ENCODE data around the gene LAMC2. TPM values are rescaled to one million over a fixed set of nuclear protein-coding genes. Genes with fewer than 3 reads are reported as not detected.

The LAMC2 gene
- polyA plus RNA-seq, 1 donor (not counting 4 experiments of a cell fraction or from before 2014, with no cell fraction given): 1,627 TPM

- Histone ChIP-seq H3K36me3 (ENCODE audit: control insufficient read depth in 2 of 2, extremely low read depth in 1 of 2, insufficient read depth in 2 of 2, low read length in 2 of 2) (no peaks in the 10 kb centered on the region), H3K9me3 (ENCODE audit: control insufficient read depth, low read depth, low read length) (no peaks in the 10 kb centered on the region), H3K27me3 (ENCODE audit: control insufficient read depth, extremely low read depth, insufficient read depth, low read length) (no peaks in the 10 kb centered on the region), H3K9ac (ENCODE audit: control insufficient read depth, extremely low read depth, insufficient read depth, low read length) (no peak overlapping the region), H3K27ac (ENCODE audit: control insufficient read depth, insufficient read depth, low read length) (no peak overlapping the region), H3K9me1 (ENCODE audit: control insufficient read depth, extremely low read depth, insufficient read depth, low read length) (no peaks in the 10 kb centered on the region), H3K4me1 (ENCODE audit: control insufficient read depth, extremely low read depth, insufficient read depth, low read length) (peaks cover 27% of the 10 kb centered on the region), H2AFZ (ENCODE audit: control insufficient read depth, low read length) (no peak overlapping the region), H3K79me2 (ENCODE audit: control insufficient read depth, insufficient read depth, low read length) (no peaks in the 10 kb centered on the region), H3K4me2 (ENCODE audit: control insufficient read depth, extremely low read depth, insufficient read depth, low read depth, low read length) (no peak overlapping the region), H4K20me1 (ENCODE audit: control insufficient read depth, extremely low read depth, insufficient read depth, low read length) (no peaks in the 10 kb centered on the region), H3K4me3 (ENCODE audit: control insufficient read depth in 2 of 3, extremely low read depth in 1 of 3, insufficient read depth in 2 of 3, low read depth in 1 of 3, low read length in 3 of 3) (no peak overlapping the region)
- dilution Hi-C loops (cut with MboI; ENCODE audit: extremely low pct_ligation_motif_present, low sequenced_read_pairs): no loop called here
- DNase-seq (ENCODE audit: low read depth, low spot score) (no peak), FAIRE-seq (no peak)
- TF ChIP-seq EZH2 (IDR thresholded peaks at IDR 0.05; ENCODE audit: low read length) (no peak), CTCF (optimal IDR thresholded peaks at IDR 0.05 in 1 of 3, IDR thresholded peaks at IDR 0.05 in 1 of 3, conservative IDR thresholded peaks at IDR 0.05 in 1 of 3; ENCODE audit: extremely low read depth in 1 of 3, insufficient read depth in 2 of 3, low read length in 3 of 3) (no peak)
Measured at GRCh38 chr1:183152180-183152579, 33.9 kb upstream of the LAMC2 start.

- Histone ChIP-seq H3K9ac (ENCODE audit: control insufficient read depth, extremely low read depth, insufficient read depth, low read length) (no peak overlapping the region), H3K4me3 (ENCODE audit: control insufficient read depth in 2 of 3, extremely low read depth in 1 of 3, insufficient read depth in 2 of 3, low read depth in 1 of 3, low read length in 3 of 3) (no peak overlapping the region), H3K27ac (ENCODE audit: control insufficient read depth, insufficient read depth, low read length) (no peak overlapping the region), H2AFZ (ENCODE audit: control insufficient read depth, low read length) (no peak overlapping the region), H3K9me1 (ENCODE audit: control insufficient read depth, extremely low read depth, insufficient read depth, low read length) (no peaks in the 10 kb centered on the region), H3K9me3 (ENCODE audit: control insufficient read depth, low read depth, low read length) (peaks cover 2% of the 10 kb centered on the region), H3K4me1 (ENCODE audit: control insufficient read depth, extremely low read depth, insufficient read depth, low read length) (peaks cover 26% of the 10 kb centered on the region), H3K79me2 (ENCODE audit: control insufficient read depth, insufficient read depth, low read length) (no peaks in the 10 kb centered on the region), H3K27me3 (ENCODE audit: control insufficient read depth, extremely low read depth, insufficient read depth, low read length) (no peaks in the 10 kb centered on the region), H3K4me2 (ENCODE audit: control insufficient read depth, extremely low read depth, insufficient read depth, low read depth, low read length) (no peak overlapping the region), H3K36me3 (ENCODE audit: control insufficient read depth in 2 of 2, extremely low read depth in 1 of 2, insufficient read depth in 2 of 2, low read length in 2 of 2) (no peaks in the 10 kb centered on the region), H4K20me1 (ENCODE audit: control insufficient read depth, extremely low read depth, insufficient read depth, low read length) (no peaks in the 10 kb centered on the region)
- TF ChIP-seq CTCF (optimal IDR thresholded peaks at IDR 0.05 in 1 of 3, IDR thresholded peaks at IDR 0.05 in 1 of 3, conservative IDR thresholded peaks at IDR 0.05 in 1 of 3; ENCODE audit: extremely low read depth in 1 of 3, insufficient read depth in 2 of 3, low read length in 3 of 3): no peak
- TF ChIP-seq EZH2 (IDR thresholded peaks at IDR 0.05; ENCODE audit: low read length): no peak
- dilution Hi-C loops (cut with MboI; ENCODE audit: extremely low pct_ligation_motif_present, low sequenced_read_pairs): no loop called here
- FAIRE-seq (no peak), DNase-seq (ENCODE audit: low read depth, low spot score) (no peak)
Measured at GRCh38 chr1:183155939-183156338, 30.1 kb upstream of the LAMC2 start.
